Left ventricle myocardium superior (tissue), 1 donor: ENCODE measurements around the gene CSNK1E. TPM values are rescaled to one million over a fixed set of nuclear protein-coding genes. Genes with fewer than 3 reads are reported as not detected.
"Not testable (repeated sequence)": the region's sequence is repeated elsewhere in the genome, so short reads cannot be mapped to it uniquely, and the experiment has no call there.

Experiments
- ATAC-seq: fragments of 200-7000 bp; cut with Tn5 transposase; one replicate; pipeline ENCODE4 v1.9.1; 2020; ENCODE audit warnings: mild to moderate bottlenecking, moderate library complexity
- DNase-seq: peaks from one replicate; pipeline ENCODE4 v3.0.0-alpha.2; 2020
- intact Hi-C: fragments of 100-400 bp; cut with micrococcal nuclease; formaldehyde crosslinking; loops from one replicate; pipeline ENCODE4 v1.11.0; 2022
- long read RNA-seq: library from polyadenylated mRNA; unstranded; transcript quantifications from one replicate; pipeline ENCODE4 v2.0.0, GENCODE V29; 2021
- total RNA-seq: library from RNA; stranded (reverse); fragmentation: NEBNext Ultra II Directional; extraction: Animal tissue kit (Norgen Biotek cat#: 25700); gene quantifications from one replicate; pipeline ENCODE4 v1.2.1, GENCODE V29; 2021
- donor health status: DM: no; HTN: yes; CAD: no; lungs with severe emphysema.

CSNK1E gene
- 72.6 TPM for total RNA-seq
- long read RNA-seq, transcript CSNK1E-204 (10 exons, 1,580 nt) = minor isoform, 6 of 113 reads
- long read RNA-seq, transcript CSNK1E-203 (11 exons, 2,791 nt) = major isoform, 49 of 113 reads
- long read RNA-seq, partial matches to known transcripts = 15 of 113 reads
- long read RNA-seq, other reads (novel, unspliced or antisense) = 41 of 113 reads

DNA sequence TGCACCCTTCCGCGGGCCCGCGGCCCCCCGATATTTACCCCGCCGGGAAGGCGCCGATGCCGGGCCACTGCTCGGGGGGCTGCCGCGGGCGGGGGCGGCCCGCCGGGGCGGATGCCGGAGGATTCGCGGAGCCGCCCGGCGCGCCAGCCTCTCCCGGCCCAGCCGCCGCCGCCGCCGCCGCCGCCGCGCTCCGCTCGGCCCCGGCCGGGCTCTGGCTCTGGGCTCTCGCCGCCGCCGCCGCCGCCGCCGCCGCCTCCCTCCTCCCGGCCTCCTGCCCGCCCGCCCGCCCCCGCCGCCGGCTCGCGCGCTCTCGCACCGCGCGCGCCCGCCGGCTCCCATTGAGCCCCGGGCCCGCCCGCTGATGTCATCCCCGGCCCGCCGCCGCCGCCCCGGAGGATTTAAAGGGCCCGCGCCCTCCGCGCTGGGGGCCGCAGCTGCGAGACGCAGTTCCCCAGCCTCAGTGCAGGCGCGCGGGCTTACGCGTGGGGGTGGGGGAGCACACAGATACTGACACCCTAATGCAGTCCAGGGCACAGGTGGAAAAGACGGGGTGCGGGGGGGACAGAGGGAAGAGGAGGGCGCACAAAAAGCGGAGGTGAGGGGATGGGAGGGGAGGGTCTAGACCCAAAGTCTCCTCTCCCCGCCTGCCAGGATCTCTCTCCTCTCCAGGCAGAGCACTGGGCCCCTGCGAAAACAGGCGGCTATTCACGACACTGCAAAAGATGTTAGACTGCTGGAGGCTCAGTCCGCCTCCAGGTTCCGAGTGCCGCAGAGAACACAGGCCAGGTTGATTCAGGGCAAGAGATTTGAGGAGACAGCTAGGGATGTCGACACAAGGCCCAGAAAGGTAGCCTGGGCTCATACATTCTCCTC is at the start of gene CSNK1E:
TSS of gene CSNK1E (minus strand) at position 312 of the 873 bp plus-strand sequence. CDS start 3,276 bp downstream, outside the sequence.
- DNase-seq = peak; percentile 92
- ATAC-seq = peak; percentile 75
- intact Hi-C loops = no loop called here

DNA sequence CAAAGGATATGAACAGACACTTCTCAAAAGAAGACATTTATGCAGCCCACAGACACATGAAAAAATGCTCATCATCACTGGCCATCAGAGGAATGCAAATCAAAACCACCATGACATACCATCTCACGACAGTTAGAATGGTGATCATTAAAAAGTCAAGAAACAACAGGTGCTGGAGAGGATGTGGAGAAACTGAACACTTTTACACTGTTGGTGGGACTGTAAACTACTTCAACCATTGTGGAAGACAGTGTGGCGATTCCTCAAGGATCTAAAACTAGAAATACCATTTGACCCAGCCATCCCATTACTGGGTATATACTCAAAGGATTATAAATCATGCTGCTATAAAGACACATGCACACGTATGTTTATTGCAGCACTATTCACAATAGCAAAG is 48.6 kb upstream of the CSNK1E start:
- ATAC-seq, DNase-seq, intact Hi-C loops: not testable (repeated sequence)

DNA sequence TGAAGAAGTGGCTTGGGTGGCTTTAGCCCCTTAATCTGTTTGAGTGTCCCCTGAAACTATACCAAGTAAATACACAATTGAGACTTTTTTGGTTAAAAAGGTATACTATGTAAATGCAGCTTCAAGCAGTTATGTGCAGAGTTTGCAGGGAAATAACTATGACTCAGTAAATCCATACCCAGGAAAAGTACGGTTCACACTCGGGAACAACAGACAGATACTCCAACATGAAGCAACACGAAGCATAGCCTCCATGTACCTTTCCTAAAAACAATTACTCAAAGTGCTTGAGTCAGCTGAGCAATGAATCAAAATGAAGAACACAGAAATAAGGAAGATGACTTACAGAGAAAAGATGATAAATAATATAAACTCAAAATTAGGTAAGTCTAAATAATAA is 47.9 kb upstream of the CSNK1E start:
- intact Hi-C loops, ATAC-seq, DNase-seq: not testable (repeated sequence)

DNA sequence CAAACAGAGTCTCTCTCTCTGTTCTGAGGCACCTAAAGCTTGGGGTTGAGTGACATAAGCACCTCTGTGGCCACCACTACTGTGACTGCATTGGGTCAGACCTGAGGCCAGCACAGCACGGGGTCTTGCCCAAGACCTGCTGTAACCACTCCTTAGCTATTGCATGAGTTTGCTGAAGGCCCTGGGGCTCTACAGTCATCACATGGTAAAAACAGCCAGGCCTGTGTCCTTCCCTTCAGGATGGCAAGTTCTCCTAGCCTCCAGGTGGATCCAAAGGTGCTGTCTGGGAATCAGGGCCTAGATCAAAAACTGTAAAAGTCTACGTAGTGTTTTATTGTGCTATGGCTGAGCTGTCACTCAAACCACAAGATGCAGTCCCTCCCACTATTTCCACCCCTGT is 43.3 kb upstream of the CSNK1E start:
- DNase-seq, ATAC-seq, intact Hi-C loops: not testable (repeated sequence)

DNA sequence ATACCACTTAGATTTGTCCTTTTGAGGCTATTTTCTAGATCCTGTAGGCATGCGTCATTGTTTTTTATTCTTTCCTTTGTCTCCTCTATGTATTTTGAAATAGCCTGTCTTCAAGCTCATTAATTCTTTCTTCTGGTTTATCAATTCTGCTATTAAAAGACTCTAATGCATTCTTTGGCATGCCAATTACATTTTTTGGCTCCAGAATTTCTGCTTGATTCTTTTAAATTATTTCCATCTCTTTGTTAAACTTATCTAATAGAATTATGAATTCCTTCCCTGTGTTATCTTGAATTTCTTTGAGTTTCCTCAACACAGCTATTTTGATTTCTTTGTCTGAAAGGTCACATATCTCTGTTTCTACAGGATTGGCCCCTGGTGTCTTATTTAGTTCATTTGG is 42.6 kb upstream of the CSNK1E start:
- DNase-seq, ATAC-seq, intact Hi-C loops: not testable (repeated sequence)

DNA sequence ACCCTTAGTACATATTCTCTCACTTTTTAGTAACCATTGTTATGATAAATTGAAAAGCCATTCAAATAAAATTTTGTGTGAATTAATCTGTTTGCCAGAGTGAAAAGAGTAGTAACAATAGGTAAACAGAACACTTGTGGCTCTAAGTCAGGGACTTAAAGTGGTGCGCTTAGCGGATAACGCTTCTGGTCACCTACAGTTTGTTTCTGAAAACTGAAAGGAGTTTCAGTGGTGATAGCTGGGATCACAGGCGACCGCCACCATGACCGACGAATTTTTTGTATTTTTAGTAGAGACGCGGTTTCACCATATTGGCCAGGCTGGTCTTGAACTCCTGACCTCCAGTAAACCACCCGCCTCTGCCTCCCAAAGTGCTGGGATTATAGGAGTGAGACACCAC is 40.7 kb upstream of the CSNK1E start:
- ATAC-seq, intact Hi-C loops, DNase-seq: not testable (repeated sequence)

DNA sequence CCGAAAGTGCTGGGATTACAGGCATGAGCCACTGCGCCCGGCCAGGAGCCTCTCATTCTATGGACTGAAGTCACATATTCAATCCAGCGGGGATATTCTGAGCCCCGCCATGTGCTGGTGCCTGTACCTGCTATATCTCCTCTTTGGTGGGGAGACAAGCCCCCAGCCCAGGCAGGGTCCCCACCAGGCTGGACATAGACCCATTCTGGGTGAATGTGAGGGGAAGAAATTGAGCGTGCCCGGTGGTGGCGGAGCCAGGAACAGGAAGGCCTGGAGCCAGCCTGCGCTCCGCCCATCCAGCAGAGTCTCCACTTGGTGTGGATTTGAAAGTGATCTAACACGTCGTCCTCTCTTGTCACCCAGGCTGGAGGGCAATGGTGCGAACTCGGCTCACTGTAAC is 38.0 kb upstream of the CSNK1E start:
- intact Hi-C loops = no loop called here
- DNase-seq (no peak), ATAC-seq (no peak)

DNA sequence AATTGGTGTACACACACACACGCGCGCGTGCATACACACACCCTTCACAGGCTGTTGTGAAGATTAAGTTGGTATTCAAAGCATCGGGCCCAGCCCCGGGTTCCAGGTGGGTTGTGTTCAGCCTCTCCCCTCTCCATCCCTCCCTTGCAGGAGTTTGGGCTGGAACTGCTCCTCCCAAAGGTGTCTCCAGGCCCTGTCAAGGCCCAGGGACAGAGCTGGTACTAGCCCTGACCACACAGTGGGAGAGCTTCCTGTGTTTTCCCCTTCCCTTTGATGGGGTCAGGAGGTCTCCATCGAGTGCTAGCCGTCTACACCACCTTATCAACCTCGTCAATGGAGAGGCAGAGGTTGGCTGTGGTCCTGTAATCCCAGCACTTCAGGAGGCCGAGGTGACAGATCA is 36.5 kb upstream of the CSNK1E start:
- intact Hi-C loops = no loop called here
- DNase-seq = no peak
- no peak for ATAC-seq

DNA sequence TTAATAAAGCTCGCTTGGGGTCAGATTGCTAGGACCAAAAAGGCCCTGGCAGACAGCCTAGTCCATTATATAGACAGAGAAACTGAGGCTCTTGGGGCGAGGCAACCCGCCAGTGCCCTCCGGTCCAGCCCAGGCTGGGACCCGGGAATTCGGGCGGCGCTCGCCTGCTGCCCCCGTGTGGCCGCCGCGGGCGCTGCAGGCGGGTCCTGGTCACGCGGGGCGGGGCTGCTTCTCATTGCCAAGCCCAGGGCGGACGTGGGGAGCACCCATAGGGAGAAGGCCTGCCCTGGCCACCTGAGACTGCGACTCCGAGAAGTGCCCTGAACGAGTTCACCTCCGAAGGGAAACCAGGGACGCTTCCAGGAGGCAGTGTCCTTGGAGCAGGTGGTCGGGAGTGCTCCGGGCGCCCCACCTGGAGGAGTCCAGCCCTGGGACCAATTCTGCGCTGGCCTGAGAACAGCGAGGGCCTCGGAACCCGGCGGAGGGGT is 36.0 kb upstream of the CSNK1E start:
- DNase-seq (peak; percentile 87), ATAC-seq (peak; percentile 81)
- intact Hi-C loops = no loop called here

DNA sequence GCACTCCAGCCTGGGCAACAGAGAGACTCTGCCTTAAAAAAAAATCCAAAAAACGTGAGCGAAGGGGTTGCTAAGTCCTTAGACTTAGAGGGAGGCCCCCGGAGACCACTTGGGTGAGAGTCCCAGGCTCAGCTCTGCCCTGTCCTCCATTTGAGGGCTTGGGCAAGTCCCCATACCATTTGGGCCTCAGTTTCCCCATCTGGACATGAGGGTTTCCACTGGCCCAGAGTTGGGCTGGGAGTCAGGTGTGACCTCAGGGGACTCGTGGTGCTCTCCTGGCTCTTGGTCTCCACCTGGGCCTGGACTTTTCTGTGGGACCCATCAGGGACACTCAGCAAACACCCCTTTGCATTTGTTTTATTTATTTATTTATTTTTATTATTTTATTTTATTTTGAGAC is 35.2 kb upstream of the CSNK1E start:
- intact Hi-C loops = no loop called here
- DNase-seq (no peak), ATAC-seq (no peak)

DNA sequence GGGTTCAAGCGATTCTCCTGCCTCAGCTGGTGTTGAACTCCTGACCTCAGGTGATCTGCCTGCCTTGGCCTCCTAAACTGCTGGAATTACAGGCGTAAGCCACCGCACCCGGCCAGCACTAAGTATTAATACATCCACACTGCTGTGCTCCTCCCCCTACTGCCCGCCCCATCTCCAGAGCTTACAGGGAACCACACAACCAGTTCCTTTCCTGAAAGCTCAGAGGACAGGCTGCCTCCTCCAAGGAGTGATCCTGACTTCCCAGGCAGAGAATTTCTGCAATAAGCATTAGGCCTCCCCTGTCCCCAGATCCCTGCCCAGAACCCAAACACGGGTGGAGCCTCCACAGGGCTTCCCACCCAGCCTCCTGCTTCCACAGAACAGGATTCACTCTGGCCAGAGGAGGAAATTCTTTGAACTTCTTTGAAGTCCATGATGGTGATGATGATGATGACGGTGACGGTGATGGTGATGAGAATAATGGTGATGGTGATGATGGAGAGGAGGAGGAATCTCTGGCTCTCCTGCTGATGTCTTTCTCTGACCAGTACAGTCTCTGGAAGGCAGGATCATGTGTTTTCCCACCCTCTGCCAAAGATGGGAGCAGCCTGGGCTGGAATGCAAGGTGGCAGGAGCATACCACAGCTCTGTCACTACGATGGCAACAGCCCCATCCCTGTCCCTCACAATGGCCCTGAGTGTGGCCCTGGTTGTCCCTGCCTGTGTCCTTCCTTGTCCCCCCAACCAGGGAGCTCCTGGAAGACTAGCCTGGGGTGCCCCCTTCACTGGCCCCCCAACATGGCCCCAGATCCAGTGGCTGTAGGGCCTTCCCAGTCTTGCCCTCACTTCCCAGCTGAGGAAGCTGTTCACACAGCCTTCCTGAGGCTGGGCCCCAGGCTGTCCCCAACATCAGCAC is 33.5 kb upstream of the CSNK1E start:
- peak; percentile 17 for ATAC-seq
- no peak for DNase-seq
- intact Hi-C loops = no loop called here

DNA sequence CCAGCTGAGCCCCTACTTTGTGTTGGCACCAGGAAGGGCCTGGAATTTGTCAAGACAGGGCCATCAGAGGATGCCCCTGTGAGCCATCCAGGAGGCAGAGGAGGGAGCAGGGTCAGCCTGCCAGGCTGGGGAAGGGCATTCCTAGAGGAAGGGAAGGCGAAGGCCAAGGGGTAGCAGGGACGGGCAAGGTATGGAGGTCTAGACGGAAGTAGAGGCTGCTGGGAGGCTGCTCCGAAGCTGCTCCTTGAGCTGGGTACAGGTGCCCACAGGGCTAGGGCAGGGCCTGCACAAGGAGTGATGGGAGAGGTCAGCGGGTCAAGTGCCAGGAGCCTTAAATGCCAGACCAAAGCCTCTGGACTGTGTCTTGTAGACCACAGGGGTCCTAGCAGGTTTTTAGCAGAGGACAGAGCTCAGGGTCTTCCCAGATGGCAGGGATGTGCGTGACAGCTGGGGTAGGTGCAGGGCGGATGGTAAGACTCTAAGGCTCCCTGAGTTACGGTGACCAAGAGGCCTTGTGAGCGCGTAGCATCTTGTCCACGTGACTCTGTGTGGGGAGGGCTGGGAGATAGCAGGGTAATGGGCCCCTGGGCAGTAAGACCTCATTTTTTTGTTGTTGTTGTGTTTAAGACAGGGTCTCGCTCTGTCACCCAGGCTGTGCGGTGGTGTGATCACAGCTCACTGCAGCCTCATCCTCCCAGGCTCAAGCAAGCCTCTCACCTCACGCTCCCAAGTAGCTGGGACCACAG is 31.7 kb upstream of the CSNK1E start:
- intact Hi-C loops = no loop called here
- ATAC-seq (no peak), DNase-seq (no peak)

DNA sequence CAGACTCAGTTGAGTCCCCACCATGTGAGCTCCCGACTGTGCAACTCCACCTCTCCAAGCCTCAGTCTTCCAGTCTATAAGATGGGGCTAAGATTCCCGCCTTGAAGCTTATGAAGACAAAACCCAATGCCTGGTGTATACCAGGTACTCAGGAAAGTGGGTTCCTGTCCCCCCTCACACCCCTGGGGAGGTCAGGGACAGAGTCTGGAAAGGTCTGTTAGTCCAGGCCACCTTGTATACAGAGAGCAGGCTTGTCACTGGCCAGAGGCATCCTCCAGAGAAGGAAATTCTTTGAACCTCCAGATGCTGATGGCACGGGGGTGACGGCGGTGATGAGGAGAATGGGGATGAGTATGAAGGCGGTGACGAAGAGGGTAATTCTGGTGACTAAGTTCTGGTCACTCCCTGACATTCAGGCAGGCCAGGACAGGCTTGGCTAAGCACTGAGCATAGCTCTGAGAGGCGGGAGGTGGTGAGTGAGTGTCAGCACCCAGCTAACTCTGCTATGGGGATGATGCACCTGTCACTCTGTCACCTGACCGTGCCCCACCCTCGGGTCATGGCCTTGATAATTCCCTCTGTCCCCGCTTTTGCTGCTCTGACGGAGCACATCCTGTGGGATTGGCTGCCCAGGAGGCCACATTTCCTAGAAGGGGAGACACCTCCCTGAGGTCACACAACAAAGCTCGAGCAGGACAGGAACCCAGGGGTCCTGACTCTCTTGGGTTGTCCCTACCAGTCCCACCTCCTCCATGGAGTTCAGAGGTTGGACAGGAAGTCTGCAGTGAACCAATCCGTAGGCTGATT is 30.9 kb upstream of the CSNK1E start:
- DNase-seq = no peak
- peak; percentile 5 for ATAC-seq
- intact Hi-C loops = no loop called here

DNA sequence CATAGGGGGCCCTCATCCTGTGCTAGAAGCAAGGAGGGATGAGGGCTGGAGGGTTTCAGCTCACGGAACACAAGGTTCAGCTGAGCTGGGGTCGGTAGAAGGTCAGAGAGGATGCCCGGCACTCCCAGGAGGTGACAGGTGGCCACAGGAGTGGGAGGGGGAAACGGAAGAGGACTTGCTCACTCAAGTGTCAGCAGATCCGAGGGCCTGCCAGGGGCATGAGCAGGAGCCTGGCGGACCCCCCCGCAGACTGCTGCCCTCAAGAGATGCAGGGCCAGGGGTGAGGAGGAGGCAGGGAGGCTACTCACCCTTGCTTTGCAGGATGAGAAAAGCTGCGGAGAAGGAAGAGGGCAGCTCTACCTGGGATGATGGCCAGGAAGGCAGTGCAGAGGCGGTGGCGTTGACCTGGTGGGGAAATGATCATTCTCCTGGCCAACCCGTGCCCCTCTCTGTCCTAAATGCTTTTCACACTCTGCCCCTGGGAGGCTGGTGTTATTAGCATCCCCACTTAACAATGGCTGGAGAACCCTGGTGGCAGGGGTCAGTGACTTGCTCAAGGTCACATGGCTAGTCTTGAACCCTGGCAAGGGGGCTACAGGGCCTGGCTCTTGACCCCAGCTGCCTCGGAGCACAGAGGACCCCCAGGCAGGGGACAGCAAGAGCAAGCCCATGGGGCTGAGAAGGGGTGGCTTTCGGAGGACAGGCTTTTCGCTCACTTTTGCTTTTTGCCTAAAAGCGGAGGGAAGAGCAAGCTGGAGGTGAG is 30.1 kb upstream of the CSNK1E start:
- no peak for ATAC-seq
- intact Hi-C loops = no loop called here
- DNase-seq = no peak

DNA sequence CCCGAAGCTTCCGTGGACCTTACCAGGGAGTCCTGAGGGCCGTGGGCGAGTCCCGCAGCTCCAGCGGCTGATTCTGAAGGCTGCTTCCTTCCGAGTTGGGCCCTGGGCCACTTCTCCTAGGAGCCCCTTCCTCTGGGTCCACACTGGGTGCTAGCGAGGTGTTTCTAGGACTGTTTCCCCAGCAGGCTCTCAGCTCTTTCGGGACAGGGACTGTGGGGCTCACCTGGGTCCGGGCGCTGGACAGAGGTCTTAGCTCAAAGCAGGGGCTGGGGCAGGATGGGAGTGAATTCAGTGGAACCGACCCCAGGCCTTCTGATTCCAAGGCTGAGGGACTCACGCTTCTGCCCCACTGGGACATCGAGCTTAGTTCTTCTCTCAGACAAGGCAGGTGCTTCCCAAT is 29.3 kb upstream of the CSNK1E start:
- ATAC-seq (no peak), DNase-seq (no peak)
- intact Hi-C loops = no loop called here

DNA sequence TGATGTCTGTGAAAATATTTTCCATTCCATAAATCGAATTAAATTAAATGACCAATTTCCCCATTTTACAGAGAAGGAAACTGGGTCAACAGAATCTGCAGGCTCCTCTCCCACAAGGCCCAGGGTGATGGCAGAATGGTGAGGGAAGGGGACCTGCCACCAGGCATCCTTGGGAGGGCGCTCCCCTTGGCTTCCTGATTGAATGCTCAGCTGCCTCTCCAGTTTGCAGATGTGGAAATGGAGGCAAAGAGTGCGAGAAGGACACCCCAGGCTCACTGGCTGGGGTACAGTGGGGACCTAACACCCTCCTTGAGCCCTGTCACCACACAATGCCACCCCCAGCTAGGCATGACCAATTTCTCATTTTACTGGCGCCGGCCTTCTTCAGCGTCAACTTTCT is 28.5 kb upstream of the CSNK1E start:
- ATAC-seq = no peak
- intact Hi-C loops = no loop called here
- DNase-seq = no peak

DNA sequence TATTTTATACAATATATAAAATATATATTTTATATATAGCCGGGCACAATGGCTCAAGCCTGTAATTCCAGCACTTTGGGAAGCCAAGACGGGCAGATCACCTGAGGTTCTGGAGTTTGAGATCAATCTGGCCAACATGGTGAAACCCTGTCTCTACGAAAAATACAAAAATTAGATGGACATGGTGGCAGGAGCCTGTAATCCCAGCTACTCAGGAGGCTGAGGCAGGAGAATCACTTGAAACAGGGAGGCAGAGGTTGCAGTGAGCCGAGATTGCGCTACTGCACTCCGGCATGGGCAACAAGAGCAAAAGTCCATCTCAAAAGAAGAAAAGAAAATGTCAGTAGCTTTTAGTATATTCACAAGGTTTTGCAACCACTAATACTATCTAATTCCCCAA is 22.7 kb upstream of the CSNK1E start:
- intact Hi-C loops, DNase-seq, ATAC-seq: not testable (repeated sequence)
